ENCODE results near the gene CNTNAP2.

Gene CNTNAP2

DNA sequence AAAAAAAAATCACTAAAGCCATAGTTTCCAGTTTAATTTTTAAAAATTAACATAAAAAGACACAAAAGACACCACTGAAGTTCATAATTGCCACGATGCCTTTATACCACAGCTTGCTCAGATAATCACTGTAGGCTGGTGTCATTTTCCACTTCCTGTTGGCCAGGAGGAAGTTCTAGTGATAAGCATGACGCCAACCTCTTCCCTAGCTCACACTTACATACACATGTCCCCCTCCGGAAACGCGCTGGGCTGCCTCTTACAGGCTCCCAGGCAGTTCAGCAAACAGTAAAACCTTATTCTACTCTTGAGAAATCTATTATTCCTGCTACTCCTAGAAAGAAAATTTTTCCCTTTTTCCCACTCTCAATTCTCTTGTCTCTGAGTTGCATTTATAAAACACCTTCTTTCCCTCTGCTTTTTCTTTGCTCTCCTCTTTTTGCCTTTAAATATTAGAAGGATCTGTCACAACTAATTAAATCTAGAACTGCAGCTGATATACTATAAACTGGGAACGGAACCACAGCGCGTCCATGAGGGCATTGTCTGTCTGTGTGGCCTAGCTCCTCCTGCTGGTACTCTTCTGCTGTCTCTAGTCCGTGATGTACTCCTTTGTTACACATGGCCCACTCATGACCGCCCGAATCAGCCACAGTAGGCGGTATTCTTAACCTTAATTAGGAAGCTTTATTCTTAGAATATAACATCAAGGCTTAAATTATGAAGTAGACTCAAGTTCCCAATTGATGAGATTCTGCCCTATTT is 664.9 kb downstream of the CNTNAP2 start:
- DNase-seq (ENCODE audit: low spot score), result no peak

DNA sequence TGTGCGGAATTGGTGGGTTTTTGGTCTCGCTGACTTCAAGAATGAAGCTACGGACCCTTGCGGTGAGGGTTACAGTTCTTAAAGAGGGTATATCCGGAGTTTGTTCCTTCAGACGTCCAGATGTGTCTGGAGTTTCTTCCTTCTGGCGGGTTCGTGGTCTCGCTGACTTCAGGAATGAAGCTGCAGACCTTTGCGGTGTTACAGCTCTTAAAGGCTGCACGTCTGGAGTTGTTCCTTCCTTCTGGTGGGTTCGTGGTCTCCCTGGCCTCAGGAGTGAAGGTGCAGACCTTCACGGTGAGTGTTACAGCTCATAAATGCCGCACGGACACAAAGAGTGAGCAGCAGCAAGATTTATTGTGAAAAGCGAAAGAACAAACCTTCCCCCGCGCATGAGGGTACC is 670.7 kb downstream of the CNTNAP2 start:
- no peak for DNase-seq (ENCODE audit: low spot score)

DNA sequence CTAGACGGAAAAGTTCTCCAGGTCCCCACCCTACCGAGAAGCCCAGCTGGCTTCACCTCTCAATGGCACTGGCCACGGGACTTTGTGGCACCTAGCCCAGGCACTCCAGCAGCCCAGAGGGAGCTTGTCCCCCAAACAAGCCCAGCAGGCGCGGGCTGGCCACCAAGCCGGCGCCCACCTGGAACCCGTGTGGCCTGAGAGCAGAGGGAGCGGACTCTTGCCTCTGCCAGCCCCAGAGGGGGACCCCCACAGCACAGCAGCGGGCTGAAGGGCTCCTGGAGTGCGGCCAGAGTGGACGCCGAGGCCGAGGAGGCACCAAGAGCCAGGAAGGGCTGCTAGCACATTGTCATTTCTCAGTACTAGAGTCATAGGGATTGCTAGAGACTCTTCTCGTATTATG is 671.4 kb downstream of the CNTNAP2 start:
- no peak for DNase-seq (ENCODE audit: low spot score)

DNA sequence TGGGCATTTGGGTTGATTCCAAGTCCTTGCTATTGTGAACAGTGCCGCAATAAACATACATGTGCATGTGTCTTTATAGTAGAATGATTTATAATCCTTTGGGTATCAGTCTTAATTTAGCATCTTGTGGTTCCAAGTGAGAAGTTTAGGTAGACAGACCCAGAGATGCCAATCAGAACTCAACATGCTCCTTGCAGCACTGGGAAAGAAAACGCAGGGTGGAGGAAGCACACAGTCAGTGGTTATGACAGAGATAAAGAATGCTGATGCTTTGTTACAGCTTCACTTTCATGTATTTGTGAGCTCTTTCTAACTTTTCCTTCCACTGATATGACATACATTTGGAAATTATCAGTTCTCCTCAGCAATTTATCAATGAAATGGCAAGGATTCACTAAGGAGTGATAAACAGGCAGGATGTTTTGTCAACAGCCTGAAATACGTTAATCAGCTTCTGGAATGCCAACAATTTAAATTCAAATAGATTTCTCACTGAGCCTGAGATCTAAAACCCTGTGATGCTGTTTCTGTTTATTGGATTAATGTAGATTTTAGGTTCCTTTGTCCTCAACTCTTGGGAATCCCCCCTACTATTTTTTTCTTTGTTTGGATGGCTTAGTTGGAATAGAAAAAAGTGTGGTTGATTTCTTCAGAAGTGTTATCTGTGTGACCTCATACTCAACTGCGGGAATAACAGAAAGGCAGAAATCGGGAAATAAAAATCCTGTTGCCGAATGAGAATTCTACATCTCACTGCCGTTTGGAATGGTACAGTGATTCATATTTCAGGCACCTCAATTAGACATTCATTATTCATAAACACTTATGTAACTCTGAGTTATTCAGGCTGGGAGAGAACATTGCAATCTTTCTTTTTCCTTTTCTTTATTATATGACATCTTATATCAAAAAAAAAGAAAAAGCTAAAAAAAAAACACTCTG is 675.0 kb downstream of the CNTNAP2 start:
- DNase-seq (ENCODE audit: low spot score), result no peak

DNA sequence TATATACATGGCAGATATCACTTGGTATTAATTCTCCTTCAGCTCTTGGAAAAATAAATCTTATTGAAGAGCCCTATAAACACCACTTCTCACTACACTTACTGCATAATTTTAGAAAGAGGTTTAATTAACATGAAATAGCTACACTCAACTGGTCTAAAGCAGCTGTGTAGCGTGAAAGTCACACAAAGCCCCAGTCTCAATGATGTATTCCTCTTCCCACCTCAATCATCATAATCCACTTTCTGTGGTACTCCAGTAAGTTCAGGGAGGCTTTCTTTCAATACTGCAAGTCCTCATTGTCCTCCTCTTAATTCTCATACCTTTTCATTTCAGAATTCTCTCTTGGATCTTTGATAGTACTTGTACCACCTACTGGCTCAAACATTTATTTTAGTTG is 688.0 kb downstream of the CNTNAP2 start:
- DNase-seq (ENCODE audit: low spot score), result no peak

DNA sequence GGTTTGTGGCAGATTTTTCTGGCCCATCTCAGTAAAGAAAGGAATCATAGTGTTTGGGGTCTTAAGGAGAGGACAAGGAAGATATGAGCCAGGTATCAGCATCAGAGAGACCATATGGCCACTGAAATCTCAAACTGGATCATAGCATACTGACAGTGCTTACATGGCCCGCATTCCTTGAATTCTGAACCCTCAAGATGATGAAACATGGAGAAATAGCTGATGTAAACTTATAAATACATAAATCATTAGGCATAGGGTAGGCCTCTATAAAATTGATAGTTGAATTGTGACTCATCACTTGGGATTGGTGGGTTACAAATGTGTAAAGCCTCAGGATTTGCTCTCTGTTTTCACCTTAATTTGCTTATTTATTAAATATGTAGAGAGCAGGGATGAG is 688.5 kb downstream of the CNTNAP2 start:
- no peak for DNase-seq (ENCODE audit: low spot score)

DNA sequence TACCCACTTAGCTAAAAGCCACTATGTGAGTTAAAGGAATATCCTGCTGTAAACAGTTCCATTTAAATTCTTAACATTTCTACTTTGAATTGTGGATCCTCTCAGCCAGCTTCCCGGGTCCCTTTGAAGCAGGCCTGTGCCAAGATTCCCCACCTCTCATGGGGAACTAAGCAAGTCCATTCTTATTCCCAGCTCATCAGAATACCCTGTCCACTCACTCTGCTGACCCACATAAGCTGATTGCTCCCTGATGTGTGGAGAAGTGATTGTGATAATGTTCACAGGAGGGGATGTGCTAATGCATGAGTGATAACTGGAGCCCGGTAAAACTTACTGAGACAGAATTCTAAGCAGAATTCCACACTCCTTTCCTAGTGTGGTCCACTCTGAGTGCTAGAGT is 709.7 kb downstream of the CNTNAP2 start:
- no peak for DNase-seq (ENCODE audit: low spot score)

DNA sequence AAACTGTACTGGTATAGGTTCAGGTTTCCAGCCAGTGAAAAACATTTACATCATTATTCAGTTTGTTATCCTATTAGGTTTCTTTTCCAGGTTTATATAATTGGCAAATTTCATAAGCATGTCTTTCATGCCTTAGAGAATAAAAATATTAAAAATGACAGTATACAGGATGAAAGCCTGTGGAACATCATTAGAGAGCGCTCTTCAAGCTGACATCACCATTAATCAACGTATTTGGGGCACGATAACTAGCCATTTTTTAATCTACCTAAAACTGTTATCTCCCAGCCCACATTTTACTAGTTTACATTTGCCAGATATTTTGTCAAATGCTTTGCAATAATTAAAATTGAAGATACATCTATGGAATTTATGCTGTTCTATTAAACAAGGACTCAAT is 714.1 kb downstream of the CNTNAP2 start:
- DNase-seq (ENCODE audit: low spot score), result no peak

DNA sequence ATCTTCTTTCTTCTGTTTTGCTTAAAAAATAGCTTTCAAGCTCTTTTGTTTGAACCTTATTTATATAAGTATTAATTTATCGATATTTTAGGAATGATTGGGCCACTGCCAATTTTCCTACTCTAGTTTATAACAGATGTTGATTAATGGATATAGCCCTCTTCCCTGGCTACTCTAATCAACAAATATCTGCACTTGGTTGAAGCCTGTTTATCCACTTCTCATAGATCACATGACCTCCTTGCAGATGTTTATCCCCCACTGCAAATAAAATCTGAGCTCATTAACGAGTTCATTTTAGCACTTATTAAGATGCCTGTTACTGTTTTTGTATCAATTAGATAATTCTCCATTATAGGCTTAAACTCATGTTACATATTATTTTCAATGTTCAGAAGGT is 715.3 kb downstream of the CNTNAP2 start:
- no peak for DNase-seq (ENCODE audit: low spot score)

DNA sequence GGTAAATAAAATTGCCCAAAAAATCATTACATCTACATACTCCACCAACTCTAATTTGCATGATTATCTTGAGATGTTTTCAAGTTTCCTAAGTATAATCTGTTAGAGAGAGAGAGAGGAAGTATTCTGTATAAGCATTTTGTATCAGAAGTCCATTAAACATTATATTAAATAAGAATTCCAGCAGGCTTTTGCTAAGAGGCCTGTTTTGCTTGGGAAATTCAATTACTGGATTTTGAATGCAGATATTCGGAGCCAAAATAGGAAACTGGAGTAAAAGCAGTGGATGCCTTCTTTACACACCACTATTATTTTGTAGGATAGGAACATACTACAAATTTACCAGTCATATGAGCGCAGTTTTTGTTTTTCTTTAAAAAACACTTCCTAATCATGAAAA is 727.8 kb downstream of the CNTNAP2 start:
- no peak for DNase-seq (ENCODE audit: low spot score)

DNA sequence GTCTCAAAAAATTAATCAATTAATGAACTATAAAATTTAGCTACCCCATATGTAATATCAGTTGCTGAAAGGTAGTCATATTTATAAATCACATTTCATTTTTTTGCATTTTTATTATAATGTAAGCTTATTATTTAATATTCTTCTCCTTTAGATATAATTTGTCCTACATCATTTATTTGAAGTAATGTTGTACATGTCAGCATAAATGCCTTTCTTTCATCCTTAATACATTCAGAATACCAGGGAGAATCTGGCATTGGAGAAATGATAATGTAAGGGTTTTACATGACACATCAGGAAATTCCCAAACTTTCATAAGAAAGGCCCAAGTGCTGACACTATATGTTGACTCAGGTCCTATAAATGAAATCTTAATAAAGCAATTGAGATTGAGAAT is 742.1 kb downstream of the CNTNAP2 start:
- no peak for DNase-seq (ENCODE audit: low spot score)

DNA sequence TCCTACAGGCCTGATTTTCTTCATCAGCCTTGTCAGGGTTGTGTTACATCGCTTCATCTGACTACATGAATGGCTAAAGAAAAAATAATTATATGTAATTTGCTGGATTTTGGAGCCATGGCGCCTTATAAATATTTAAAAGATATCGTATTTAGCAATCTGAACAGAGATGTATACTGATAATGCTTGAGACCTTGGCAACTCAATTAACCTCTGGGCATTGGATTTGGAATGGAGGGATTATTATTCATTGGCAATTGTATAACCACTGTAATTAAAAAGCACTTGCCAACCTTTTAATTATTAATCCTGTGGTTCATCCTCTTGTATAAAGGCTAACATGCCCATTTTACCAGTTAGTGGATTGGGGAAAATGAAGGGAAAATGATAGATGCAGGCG is 745.1 kb downstream of the CNTNAP2 start:
- no peak for DNase-seq (ENCODE audit: low spot score)

DNA sequence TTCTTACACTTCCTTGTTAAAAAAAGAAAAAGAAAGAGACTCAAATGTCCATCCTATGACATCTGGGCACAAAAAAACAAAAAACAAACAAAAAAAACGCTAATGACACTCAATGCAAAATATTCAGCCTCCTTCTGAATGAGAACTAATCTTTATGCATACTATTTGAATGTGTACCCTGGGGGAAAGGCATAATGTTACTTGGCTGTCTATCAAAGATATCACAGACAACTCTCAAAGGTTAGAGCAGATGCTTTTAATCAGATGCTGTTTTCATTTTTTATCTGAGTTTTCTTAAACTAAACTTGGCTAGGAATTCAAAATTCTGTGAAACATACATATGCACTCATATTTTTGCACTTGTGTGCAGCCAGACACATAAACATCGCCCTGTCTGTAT is 745.8 kb downstream of the CNTNAP2 start:
- no peak for DNase-seq (ENCODE audit: low spot score)

DNA sequence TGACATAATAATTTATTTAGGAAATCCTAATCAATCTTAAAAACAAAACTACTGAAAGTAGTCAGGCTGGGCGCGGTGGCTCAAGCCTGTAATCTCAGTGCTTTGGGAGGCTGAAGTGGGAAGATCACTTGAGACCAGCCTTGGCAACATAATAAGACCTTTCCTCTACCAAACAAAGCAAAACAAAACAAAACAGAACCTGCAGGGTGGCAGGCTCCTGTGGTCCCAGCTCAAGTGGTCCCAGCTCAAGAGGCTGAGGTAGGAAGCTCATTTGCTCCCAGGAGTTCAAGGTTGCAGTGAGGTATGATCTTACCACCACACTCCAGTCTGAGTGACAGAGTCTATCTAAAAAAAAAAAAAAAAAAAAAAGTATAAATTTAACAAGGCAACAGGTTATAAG is 748.0 kb downstream of the CNTNAP2 start:
- DNase-seq (ENCODE audit: low spot score), result no peak

DNA sequence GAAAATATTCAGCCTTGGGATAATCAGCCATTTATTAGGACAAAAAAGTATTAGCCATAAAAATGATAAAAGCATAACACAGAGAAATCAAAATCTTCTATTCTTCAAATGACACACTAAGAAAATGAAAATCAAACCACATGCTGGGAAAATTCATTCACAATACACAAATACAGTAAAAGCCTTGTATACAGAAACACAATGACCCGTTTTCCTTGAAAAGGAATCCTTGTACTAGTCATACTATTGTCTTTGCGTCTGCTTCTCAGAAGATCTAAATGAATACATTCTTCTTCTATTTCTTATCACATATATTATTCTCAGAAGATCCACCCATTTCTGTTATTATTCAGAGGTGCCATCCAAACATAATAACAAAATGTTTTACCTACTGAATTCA is 749.1 kb downstream of the CNTNAP2 start:
- DNase-seq (ENCODE audit: low spot score), result no peak

DNA sequence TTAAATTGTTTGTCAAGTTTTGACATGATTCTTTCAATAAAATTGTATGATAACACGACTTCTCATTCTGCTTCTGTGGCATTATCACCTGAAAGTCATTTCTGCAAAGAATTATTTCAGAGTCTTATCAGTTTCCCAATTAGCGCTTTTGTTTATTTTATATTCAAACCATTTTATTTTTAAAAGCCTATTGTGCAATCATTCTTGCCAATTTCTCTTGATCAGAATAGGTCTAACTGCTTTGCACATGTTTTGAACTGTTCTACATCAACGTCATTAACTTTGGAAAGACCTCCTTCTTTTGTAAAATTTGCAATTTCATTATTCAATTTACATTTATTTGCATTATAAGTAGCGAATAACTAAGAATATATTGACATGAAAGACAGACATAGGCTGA is 758.1 kb downstream of the CNTNAP2 start:
- DNase-seq (ENCODE audit: low spot score), result no peak

DNA sequence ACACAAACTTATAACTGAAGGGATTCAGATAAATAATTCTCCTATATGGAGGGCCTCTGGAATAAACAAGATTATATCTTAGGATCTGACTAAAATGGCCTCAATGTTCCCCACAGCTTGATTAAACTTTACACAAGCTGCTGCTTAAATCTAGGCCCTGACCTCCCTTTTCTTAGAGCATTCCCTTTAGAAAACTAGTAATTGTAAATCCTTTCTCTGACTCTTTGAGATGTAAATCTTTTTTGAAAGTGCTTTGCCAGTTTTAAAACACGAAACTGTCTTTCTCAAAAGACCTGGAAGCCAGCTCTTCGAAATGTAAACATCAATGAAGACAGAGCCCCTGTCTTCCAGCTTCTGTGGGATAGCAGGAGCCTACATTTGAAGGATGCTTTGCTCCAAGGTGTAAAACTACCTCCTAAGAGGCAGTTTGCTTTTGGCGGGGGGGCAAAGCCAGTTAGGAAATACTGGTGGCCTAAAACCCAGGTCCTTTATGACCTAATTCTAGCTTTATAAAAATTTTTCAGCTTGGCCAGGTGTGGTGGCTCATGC is 758.7 kb downstream of the CNTNAP2 start:
- DNase-seq (ENCODE audit: low spot score), result no peak

DNA sequence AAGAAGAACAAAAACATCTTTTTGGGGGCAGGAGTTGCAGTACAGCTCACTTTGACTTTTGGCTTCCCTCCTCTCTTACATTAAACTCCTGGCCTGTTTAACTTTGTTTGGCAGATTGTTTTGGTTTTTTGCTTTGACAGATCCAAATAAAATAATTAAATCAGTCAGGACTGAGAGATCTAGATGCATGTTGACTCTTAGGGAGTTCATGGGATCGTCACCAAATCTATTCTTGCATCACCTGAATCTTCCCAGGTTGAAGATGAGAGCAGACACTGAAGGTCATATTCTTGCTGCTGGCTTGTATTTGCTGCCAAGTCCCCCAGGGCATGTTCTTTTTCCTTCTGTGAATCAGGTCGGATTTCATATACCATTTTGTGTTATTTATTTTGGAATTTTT is 759.4 kb downstream of the CNTNAP2 start:
- no peak for DNase-seq (ENCODE audit: low spot score)

DNA sequence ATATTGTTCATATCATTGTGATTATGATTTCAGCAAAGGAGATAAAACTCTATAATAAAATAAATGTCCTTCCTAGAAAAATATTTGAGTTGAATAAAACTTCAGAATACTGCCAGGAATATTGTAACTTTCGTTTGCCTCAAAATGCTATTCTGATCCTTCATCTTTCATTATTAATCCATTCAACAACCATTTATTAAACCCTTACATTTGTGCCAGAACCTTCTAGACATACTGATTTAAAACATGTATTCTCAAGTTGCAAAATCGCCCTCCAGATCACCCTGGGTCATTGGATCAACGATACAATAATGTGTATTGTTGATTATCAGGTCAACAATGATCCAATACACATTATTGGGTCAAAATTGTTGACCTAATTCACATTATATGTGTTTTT is 759.8 kb downstream of the CNTNAP2 start:
- DNase-seq (ENCODE audit: low spot score), result no peak

DNA sequence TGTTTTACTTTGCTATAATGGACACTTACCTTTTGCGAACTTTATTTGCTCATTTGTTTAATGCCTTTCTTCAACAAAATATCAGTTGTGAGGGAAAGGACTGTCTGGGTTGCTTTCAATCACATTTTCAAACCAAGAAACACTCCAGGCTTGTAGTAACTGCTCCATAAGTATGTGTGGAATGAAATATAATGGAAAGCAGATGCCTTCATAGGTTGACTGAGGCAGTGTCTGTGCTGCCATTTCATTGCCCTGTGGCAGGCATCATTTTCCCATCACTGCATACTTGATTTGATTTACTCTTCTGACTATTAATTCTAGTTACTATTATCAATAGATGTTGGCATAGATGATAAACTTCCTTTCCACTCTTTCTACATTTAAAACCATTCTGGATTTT is 762.3 kb downstream of the CNTNAP2 start:
- DNase-seq (ENCODE audit: low spot score), result no peak

DNA sequence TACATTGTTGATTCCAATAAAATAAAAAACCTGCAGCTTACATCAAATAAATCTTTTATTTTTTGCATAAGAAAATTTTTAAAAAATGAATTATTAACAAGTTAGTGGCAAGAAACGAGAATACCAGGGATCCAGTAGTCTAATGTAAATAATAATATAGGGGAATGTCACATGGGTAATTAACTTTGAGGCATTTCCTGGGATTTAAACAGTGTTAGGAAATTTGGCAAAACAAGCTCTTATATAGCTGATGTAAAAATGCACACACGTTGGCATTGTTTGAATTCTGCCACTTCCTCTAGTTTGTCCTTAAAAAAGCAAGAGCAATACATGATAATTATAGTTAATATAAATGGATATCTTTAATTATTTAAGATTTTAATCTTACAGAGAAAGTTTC is 768.6 kb downstream of the CNTNAP2 start:
- DNase-seq (ENCODE audit: low spot score), result no peak

DNA sequence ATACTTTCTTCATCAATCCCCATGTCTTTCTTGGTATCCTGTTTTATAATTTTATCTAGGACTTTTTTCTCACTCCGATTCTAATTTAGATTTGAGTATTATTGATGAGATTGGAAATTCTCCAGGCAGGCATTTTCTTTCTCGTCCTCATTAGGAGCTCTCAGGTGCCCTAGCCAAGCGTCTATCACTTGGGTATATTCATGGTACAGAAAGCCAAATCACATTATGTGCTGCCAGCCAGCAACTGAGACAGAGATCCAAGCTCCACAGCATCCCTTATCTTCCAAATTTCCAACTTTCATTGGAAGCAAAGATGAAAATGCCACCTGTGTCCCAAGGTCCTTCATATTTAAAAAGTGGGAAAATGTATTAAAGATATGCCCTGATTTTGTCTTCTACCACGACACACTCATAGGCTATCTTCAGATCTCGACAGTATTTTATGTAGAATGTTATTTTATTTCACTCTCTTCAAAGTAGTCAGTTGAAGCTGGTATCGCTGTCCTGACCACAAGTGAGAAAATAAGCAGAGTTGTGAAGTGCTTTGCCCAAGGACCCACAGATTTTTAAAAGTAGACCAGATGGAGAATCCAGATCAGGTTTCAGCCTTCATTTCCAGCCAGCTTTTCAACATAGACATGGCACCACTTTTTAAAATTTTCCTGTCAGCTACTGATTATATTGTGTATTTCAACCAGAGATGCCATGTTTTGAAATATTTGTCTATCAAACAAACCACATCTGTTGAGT is 773.4 kb downstream of the CNTNAP2 start:
- no peak for DNase-seq (ENCODE audit: low spot score)

Data from AG08395 (cell line).